KG1 (cell line): ENCODE data around the gene GJD3.
A peak's percentile ranks its signal among the peaks of the same experiment; 100 is the strongest.
"Not testable (repeated sequence)": the region's sequence is repeated elsewhere in the genome, so short reads cannot be mapped to it uniquely, and the experiment has no call there.

Source experiments
- DNase-seq: peaks from one replicate; lab custom pipeline; 2025; lab: John Stamatoyannopoulos, UW

Gene GJD3, protein sequence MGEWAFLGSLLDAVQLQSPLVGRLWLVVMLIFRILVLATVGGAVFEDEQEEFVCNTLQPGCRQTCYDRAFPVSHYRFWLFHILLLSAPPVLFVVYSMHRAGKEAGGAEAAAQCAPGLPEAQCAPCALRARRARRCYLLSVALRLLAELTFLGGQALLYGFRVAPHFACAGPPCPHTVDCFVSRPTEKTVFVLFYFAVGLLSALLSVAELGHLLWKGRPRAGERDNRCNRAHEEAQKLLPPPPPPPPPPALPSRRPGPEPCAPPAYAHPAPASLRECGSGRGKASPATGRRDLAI

DNA sequence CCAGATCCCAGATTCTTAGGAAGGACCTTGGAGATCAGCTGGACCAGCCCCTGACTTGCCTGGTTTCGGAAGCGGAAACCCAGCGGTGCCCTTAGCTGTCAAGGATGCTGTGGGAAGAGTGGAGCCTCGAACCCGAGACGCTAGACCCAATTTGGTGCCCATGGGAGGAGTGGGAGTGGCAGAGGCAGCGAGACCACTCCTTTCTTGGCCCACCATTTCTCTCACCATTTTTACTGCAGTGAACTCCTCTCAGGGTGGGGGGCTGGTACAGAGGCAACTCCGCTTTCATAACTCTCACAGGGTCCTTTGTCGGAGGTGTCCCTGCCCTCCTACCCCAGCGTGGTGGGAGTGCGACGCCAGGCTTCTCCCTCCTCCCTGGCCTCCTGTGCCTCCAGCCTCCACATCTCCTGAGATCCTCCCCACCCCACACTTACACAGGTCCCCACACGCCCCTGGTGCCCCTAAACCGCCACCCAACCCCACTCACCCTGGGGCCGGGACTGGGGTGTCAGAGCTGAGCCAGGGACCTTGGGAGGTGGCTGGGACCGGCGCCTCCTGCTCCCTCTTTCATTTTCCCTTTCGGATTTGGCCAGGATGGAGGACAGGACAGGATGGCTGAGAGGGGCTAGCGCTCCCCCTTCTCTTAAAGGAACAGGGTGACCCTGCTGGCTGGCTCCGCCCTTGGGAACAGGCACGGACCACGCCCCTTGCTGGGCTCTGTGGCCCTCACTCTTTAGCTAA is at the start of gene GJD3:
GJD3 (minus strand) TSS at position 617 of the 741 bp plus-strand sequence. CDS start 922 bp downstream, outside the sequence.
- DNase-seq = no peak

DNA sequence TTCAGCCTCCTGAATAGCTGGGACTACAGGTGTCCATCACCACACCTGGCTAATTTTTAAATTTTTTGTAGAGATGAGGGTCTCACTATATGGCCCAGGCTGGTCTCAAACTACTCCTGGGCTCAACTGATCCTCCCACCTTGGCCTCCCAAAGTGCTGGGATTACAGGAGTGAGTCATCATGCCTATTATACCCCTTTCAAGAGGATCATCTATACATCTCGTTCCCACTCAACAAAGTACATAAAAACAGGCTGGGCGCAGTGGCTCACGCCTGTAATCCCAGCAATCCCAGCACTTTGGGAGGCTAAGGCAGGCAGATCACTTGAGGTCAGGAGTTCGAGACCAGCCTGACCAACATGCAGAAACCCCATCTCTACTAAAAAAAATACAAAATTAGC is 49.8 kb upstream of the GJD3 start:
- not testable (repeated sequence) for DNase-seq

DNA sequence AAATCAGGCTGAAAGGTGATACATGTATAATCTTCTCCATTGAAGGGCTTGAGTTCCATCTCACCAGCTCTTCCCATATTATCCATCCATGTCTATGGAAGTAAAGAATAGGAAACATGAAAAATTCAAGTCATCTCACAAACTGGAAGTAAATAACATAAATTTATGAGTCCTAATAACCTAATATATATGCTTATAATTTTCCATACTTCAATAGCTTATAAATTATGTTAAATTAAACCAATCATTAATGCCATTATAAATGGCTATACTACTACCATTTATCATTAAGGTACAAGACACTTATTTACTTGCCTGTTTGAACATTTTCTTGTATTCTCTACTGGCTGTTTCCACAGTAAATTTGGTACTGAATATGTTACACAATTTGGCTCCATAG is 48.3 kb upstream of the GJD3 start:
- no peak for DNase-seq

DNA sequence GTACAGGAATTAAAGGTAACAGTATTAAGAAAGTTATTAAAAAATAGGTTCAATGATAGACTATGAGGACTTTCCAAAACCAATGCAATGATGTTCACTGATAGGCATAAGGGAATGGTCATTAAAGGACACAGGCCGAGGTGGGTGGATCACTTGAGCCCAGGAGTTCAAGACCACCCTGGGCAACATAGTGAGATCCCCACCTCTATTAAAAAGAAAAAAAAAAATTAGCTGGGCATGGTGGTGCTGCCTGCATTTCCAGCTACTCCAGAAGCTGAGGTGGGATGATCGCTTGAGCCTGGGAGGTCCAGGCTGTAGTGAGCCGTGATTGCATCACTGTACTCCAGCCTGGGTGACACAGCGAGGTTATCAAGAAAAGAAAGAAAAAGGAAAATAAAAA is 47.3 kb upstream of the GJD3 start:
- no peak for DNase-seq

DNA sequence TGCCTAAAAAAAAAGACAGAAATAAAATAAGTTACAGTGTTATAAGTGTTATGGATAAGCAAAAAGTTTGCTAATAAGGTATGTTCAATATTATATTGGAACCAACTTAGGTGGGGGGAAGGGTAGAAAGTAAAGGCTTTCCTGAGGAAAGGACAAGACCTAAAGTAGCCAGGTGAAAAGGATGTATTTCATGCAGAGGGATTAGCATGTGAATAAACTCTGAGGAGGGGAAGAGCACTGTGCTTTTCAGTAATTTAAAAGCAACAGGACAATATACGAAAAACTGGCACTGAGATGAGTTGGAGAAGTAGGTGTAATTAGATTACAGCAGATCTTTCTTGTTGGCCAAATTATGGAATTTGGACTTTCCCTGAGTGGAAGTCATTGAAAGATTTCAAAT is 45.5 kb upstream of the GJD3 start:
- no peak for DNase-seq

DNA sequence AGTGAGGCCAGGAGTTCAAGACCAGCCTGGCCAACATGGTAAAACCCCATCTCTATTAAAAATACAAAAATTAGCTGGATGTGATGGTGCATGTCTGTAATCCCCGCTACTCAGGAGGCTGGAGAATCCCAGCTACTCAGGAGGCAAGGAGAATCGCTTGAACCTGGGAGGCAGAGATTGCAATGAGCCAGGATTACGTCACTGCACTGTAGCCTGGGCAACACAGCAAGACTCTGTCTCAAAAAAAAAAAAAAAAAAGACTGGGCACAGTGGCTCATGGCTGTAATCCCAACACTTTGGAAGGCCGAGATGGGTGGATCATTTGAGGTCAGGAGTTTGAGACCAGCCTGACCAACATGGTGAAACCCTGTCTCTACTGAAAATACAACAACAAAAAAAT is 45.0 kb upstream of the GJD3 start:
- DNase-seq = not testable (repeated sequence)

DNA sequence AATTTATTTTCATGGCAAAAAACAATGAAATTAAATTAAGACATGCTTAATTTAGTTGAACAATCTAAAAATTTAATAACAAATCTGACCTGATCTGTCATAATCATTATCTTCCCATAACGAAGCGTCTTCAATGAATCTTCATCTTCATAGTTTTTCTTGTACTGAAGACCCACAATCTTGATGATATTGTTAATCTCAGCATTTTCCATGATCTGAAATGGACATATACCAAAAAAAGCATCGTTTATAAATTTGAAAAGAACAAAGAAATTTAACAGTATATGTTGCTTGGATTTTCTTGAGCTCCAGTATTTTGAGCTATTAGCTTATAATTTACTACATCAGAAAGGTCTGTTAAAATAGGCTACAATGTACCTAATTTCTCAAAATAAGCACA is 42.9 kb upstream of the GJD3 start:
- no peak for DNase-seq

DNA sequence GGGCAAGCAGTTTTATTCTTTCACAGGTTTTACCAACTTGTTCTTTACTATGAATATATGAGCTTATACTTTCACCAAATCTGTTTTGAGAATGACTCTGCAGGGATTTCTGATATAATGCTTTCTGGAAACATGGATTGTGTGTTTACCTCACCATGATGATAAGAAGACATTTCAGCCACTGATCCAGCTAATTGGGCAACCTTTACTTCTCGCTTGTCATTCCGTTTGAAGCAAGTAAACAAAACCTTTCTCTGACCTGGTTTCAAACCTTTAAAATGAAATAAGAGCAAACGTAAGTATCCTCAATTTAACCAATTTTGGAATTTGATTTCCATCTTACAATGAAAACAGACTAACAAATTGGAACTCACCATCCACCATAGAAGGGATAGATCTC is 39.5 kb upstream of the GJD3 start:
- DNase-seq = no peak

DNA sequence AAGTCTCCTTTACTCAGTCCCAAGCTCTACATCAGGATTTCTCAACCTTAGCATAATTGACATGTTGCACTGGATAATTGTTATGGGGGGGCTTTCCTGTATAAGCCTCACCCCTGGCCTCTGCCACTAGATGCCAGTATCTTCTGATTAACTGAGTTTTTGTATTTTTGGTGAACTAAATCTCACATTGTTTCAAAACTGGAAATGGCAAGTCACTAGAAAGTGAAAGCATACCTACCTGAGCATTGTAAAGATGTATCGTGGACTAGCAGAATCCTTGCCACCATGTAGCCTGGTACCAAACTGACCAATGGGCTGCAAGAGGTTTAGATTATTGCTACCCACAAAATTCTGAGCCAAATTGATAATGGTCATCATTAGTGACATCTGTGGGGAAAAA is 38.1 kb upstream of the GJD3 start:
- DNase-seq = no peak

DNA sequence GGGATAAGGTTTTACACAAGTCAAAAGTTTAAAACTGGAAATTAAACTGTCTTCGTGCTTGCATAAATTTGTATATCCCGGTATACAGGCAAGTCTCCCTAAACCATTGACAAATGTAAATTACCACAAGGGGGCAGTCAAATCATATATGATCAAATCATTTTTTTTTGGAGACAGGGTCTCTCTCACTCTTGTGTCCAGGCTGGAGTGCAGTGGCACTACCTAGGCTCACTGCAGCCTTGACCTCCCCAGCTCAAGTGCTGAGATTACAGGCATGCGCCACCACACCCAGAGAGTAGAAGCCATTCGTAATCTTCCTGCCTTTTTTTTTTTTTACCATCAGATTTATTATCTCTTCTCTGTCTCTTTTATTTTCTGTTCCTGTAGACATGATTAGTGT is 34.6 kb upstream of the GJD3 start:
- DNase-seq = peak; percentile 25

DNA sequence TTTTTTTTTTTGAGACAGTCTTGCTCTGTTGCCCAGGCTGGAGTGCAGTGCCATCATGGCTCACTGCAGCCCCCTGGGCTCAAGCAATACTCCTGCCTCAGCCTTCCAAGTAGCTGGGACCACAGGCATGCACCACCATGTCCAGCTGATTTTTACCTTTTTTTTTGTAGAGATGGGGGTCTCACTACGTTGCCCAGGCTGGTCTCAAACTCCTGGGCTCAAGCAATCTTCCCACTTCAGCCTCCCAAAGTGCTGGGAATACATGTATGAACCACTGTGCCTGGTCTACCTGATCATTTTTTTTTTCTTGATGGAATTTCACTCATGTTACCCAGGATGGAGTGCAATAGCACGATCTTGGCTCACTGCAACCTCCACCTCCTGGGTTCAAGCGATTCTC is 22.0 kb upstream of the GJD3 start:
- DNase-seq = not testable (repeated sequence)

DNA sequence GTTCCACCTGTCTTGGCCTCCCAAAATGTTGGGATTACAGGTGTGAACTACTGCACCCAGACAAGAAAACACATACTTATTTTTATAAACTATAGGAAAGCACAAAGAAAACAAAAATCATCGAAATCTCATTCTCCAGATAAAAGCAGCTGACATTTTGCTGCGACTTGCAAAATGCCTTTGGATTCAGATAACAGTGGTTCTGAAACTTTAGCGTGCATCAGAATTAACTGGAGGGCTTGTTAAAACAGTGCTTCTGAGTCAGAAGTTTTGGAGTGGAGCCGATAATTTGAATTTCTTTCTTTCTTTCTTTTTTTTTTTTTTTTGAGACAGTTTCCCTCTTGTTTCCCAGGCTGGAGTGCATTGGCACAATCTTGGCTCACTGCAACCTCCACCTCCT is 17.7 kb upstream of the GJD3 start:
- DNase-seq = no peak

DNA sequence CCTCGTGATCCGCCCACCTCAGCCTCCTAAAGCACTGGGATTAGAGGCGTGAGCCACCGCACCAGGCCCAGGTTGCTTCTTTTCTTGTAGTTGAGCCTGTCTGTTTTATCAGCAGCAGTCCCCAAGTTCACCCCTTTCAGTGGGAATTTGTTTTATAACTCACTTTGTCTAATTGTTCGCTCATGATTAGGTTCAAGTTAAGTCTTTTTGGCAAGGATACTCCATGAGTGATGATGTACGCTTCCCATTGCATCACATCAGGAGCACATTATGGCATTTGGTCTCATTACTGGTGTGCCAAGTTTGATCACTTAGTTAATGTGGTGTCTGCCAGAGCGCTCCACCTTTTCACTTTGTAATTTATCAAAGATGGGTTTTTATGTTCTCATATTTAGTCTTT is 14.4 kb upstream of the GJD3 start:
- no peak for DNase-seq

DNA sequence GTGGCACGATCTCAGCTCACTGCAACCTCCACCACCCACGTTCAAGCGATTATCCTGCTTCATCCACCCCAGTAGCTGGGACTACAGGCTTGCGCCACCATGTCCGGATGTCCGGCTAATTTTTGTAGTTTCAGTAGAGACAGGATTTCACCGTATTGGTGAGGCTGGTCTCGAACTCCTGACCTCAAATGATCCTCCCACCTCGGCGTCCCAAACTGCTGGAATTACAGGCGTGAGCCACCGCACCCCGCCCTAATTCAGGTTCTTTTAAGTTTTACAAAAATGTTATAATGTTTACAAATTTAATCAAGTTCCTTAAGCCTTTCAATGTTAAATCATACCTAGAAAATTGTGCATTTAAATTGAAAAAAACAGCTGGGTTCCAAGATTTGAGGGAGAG is 13.3 kb upstream of the GJD3 start:
- no peak for DNase-seq

DNA sequence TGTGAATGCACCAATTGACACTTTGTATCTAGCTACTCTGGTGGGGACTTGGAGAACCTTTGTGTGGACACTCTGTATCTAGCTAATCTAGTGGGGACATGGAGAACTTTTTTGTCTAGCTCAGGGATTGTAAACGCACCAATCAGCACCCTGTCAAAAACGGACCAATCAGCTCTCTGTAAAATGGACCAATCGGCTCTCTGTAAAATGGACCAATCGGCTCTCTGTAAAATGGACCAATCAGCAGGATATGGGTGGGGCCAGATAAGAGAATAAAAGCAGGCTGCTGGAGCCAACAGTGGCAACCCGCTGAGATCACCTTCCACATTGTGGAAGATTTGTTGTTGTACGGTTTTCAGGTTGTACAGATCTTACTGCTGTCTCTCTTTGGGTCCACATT is 12.0 kb upstream of the GJD3 start:
- not testable (repeated sequence) for DNase-seq

DNA sequence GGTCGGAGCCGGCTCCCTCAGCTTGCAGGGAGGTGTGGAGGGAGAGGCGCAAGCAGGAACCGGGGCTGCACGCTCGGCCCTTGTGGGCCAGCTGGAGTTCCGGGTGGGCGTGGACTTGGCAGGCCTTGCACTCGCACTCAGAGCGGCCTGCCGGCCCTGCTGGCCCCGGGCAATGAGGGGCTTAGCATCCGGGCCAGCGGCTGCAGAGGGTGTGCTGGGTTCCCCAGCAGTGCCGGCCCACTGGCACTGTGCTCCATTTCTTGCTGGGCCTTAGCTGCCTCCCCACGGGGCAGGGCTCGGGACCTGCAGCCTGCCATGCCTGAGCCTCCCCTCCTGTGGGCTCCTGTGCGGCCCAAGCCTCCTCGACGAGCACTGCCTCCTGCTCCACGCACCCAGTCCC is 11.2 kb upstream of the GJD3 start:
- DNase-seq = not testable (repeated sequence)

DNA sequence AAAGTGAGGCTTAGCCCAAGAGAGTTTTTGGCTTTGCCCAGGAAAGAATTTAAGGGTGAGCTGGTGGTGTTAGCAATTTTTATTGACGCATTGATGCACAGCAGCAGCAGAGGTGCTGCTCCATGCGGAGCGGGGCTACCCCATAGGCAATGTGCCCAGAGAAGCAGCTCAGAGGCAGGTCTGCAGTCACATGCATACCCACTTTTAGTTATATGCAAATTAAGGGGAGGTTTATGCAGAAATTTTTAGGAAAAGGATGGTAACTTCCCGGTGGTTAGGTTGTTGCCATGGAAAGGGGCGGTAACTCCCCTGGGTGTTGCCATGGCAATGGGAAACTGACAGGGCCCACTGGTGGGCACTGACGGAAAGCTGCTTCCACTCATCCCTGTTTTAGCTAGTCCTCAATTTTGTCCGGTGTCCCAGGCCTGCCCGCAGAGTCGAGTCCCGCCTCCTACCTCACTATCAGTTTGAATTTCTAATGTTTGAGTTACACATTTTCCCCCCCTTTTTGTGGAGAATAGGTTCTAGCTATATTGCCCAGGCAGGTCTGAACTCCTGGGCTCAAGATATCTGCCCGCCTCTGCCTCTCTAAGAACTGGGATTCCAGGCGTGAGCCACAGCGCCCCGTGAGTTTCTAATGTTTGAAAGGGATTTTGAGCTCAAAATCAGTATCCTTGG is 10.4 kb upstream of the GJD3 start:
- DNase-seq = no peak

DNA sequence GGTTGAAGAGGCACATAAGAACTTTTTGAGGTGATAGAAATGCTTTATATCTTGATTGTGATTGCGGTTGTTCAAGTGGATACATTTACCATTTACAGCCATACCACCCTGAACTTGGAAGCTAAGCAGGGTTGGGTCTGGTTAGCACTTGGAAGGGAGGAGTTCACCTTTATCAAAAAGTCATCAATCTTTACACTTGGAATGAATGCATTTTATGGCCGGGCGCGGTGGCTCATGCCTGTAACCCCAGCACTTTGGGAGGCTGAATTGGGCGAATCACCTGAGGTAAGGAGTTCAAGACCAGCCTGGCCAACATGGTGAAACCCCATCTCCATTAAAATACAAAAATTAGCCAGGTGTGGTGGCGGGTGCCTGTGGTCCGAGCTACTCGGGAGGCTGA is 9.5 kb upstream of the GJD3 start:
- no peak for DNase-seq

DNA sequence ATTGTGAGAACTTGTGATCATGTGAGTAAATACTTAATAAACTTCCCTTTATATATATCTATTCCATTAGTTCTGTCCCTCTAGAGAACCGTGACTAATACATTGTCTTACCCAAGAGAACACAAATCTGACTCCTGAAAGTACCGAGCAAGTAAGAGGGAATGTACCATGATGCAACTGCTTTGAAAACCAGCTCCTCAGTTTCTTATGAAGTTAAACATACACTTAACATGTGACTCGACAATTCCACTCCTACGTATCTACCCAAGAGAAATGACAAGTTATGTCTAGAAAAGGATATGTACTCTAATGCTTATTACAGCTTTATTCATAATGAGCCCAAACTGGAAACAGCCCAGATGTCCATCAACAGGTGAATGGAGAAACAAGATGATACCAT is 8.8 kb upstream of the GJD3 start:
- no peak for DNase-seq

DNA sequence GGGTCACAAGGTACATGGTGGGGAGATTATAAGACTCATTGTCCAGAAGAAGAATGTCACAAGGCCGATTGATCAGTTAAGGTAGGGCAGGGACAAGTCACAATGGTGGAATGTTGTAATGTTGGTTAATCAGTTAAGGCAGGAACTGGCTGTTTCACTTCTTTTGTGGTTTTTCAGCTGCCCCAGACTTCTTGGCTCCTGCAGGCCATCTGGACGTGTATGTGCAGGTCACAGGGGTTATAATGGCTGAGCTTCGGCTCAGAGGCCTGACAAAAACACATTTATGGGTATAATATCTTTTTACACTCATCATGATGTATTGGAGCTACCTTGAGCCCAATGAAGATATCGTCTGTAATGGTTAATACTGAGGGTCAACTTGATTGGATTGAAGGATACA is 8.1 kb upstream of the GJD3 start:
- DNase-seq = not testable (repeated sequence)

DNA sequence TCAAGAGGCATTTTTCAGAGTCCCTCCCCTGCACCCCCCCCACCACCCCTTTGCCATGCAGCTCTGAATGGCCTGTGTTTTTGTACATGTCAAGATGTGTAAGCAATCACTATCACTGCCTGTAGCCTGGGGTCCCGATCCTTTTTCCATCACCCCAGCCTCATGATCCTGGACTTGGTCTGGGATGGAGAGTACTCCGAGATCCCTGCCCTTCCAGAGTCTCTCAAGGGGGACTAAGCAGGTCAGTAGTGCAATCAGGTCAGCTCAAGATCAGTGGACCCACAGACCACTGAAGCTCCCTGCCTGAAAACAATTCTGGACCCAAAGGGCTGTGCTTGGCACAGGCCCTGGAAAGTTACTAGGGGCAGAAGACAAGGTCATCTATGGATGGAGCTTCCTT is 7.5 kb upstream of the GJD3 start:
- DNase-seq = no peak

DNA sequence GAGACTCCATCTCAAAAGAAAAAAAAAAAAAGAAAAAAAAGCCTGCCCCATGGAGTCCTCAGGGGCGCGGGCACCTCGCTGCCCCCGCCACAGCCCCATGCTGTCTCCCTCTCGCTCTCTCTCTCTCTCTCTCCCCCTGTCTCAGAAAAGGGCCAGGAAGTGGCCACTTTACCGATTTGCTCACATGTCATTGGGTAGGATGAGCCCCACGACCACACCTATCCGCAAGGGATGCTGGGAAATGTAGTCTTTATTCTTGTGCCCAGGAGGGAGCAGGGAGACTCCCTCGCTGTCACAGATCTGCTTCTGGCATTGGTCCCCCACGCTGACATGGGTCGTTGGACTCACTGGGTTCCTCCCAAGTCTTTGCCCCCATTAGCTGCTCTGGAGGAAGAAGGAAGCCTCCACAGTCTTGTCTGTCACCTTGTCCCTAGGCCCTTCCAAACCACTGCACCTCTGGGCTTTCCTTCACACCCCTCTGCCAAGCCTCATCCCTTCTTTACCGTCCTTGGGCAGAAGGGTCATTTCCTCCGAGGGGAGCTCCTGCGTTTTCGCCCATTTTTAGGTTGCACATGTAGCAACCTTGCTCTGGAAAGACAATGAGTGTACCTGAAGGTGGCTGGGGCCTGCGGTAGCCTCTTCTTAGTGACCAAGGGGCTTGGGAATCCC is 6.9 kb upstream of the GJD3 start:
- DNase-seq = no peak

DNA sequence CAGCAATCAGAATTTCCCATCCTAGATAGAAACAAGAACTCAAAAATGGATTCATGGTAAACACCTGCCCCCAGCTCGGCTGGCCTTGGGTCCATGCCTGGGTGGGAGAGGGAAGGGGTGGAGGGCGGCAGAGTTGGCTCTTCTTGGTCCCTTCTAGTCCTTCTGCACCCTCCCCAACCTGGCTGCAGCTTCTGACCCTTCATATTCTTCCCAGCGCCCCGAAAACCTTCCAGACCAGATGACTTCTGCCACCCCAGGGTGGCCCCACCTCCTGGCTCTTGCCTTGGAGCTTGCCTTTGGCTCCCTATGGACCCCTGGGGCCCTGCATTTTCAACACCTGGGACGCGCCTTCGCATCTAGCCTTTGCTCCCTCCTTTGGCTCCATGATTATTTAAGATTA is 5.4 kb upstream of the GJD3 start:
- no peak for DNase-seq
